ENCODE data around the gene AKAP8L. TPM values are rescaled to one million over a fixed set of nuclear protein-coding genes. Genes with fewer than 3 reads are reported as not detected.

AKAP8L gene
- total and polyA plus RNA-seq, 4 donors, result 34.7 to 243 (median 88.6) TPM

DNA sequence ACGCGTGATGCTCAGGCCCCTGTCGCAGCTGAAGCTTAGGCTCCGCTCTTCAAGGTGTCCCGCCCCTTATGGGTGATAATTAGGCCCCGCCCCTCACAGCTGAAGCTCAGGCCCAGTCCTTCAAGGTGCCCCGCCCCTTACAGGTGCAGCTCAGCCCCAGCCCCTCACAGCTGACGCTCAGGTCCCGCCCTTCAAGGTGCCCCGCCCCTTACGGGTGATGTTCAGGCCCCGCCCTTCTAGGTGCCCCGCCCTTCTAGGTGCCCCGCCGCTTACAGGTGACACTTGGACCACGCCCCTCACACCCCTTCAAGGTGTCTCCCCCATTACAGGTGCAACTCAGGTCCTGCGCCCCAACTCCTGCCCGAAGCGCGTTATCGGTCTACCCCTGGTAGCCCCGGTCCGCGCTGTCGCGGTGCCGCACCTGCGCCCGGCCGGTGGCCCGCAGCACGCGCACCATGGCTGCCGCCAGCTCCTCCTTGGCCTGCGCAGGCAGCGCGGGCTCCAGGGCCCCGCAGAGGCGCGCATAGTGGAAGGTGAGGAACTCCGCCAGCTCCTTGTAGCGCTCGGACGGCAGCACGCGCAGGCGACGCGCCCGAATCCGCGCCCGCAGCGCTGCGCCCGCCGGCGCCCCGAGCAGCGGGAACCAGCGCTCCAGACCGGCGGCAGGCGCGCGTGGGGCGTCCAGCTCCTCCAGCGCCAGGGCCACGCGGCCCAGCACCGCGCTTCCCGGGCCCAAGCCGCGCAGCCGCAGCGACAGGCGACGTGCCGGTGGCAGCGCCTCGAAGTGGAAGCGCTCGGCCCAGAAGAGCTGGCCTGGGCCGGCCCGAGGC lies 38.3 kb upstream of the AKAP8L start:
- WGBS, 2 donors, result 8% methylated on average over 65 to 86 of the region's 86 CpGs
- DNase-seq (no peak), ATAC-seq (ENCODE audit: low FRiP score) (no peak)
- intact Hi-C loops (cut with DNase I), result no loop called here
- H3K36me3 ChIP-seq (ENCODE audit: control insufficient read depth in 1 of 2, insufficient read depth in 2 of 2, low read length in 1 of 2), result no peaks in the 10 kb centered on the region
- no peak overlapping the region for H3K4me3 ChIP-seq (ENCODE audit: low read length in 2 of 2)
- H3K4me1 ChIP-seq (ENCODE audit: control insufficient read depth in 1 of 2, insufficient read depth in 2 of 2, low read length in 2 of 2), result no peaks in the 10 kb centered on the region
- H3K27me3 ChIP-seq (ENCODE audit: control insufficient read depth in 1 of 2, insufficient read depth in 2 of 2, low read length in 1 of 2), result no peaks in the 10 kb centered on the region
- H3K27ac ChIP-seq (ENCODE audit: low read depth in 1 of 2, low read length in 2 of 2), result no peak overlapping the region
- no peaks in the 10 kb centered on the region for H3K9me3 ChIP-seq (ENCODE audit: control insufficient read depth, low read length)

DNA sequence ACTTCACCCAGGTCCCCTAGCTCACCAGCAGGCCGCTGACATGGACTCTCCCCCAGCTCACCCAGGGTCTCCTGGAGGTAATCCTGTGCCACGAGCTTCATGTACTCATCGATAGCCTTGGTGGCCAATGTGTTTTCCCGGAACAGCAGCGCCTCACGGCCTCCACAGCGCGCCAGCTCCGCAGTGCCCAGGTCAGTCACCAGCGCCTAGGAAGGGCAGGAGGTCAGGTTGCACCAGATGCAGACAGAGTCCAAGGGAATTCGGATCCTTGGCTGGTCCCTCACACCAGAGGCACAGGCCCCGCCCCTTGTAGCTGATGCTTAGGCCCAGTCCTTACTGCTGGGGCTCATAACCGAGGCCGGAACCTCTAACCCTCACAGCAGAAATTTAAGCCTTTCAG lies 37.7 kb upstream of the AKAP8L start:
- H3K4me3 ChIP-seq (ENCODE audit: low read length in 2 of 2), result no peak overlapping the region
- no peaks in the 10 kb centered on the region for H3K27me3 ChIP-seq (ENCODE audit: control insufficient read depth in 1 of 2, insufficient read depth in 2 of 2, low read length in 1 of 2)
- intact Hi-C loops (cut with DNase I), result no loop called here
- WGBS, 2 donors, result 24 to 30% methylated on average over 14 of the region's 14 CpGs
- no peaks in the 10 kb centered on the region for H3K4me1 ChIP-seq (ENCODE audit: control insufficient read depth in 1 of 2, insufficient read depth in 2 of 2, low read length in 2 of 2)
- H3K9me3 ChIP-seq (ENCODE audit: control insufficient read depth, low read length), result no peaks in the 10 kb centered on the region
- DNase-seq (no peak), ATAC-seq (ENCODE audit: low FRiP score) (no peak)
- no peaks in the 10 kb centered on the region for H3K36me3 ChIP-seq (ENCODE audit: control insufficient read depth in 1 of 2, insufficient read depth in 2 of 2, low read length in 1 of 2)
- H3K27ac ChIP-seq (ENCODE audit: low read depth in 1 of 2, low read length in 2 of 2), result no peak overlapping the region

GRCh38 chr19:15455996-15456395 lies 37.2 kb upstream of the AKAP8L start:
- WGBS, 2 donors, result 90 to 96% methylated on average over 9 of the region's 9 CpGs
- Histone ChIP-seq H3K4me1 (ENCODE audit: control insufficient read depth in 1 of 2, insufficient read depth in 2 of 2, low read length in 2 of 2) (no peaks in the 10 kb centered on the region), H3K27ac (ENCODE audit: low read depth in 1 of 2, low read length in 2 of 2) (no peak overlapping the region), H3K36me3 (ENCODE audit: control insufficient read depth in 1 of 2, insufficient read depth in 2 of 2, low read length in 1 of 2) (no peaks in the 10 kb centered on the region), H3K9me3 (ENCODE audit: control insufficient read depth, low read length) (no peaks in the 10 kb centered on the region), H3K4me3 (ENCODE audit: low read length in 2 of 2) (no peak overlapping the region), H3K27me3 (ENCODE audit: control insufficient read depth in 1 of 2, insufficient read depth in 2 of 2, low read length in 1 of 2) (no peaks in the 10 kb centered on the region)
- no peak for ATAC-seq (ENCODE audit: low FRiP score)
- intact Hi-C loops (cut with DNase I), result no loop called here
- no peak for DNase-seq

DNA sequence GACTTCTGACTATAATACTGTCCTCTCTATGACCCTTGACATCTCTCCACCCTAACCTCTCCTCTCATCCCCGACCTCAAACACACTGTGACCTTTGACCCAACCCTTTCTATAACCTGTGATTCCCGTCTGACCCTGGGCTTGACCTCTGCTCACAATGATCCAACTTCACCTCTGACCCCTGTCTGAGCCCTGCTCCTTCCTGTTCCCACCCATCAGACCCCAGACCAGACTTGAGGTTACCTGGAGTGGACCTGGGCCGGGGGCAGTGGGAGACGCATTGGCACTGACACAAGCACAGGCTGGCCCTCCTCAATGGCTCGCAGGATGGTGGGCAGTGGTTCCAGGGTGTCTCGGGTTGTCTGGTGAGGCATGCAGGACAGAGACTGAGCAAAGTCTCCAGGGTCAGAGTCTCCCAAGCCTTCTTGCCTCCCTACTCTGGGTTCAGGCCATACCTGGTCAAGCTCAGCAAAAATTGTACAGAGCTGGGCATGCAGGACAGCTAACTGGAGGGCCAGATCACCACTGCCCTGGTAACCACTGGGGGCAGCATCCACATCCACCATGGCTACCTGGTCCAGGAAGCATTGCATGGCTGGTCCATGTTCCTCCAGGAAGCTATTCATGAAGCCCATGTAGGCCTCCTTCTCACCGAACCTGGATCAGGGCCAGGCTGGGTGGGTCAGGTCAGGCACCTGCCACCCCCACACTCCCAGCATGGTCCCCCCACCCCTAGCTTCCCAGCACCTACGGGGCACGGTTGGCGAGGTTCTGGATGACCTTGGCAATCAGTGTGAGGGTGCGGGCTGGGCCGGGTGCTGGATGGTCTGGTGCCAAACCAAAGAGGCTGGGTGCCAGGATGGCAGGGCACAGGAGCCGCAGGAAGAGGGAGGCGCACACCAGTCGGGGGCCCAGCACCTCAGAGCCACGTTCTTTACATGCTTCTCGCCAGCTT lies 35.4 kb upstream of the AKAP8L start:
- ATAC-seq (ENCODE audit: low FRiP score) (no peak), DNase-seq (no peak)
- no peaks in the 10 kb centered on the region for H3K36me3 ChIP-seq (ENCODE audit: control insufficient read depth in 1 of 2, insufficient read depth in 2 of 2, low read length in 1 of 2)
- H3K4me3 ChIP-seq (ENCODE audit: low read length in 2 of 2), result no peak overlapping the region
- no peaks in the 10 kb centered on the region for H3K4me1 ChIP-seq (ENCODE audit: control insufficient read depth in 1 of 2, insufficient read depth in 2 of 2, low read length in 2 of 2)
- 64 to 68% methylated on average over 17 of the region's 17 CpGs for WGBS, 2 donors
- no peaks in the 10 kb centered on the region for H3K9me3 ChIP-seq (ENCODE audit: control insufficient read depth, low read length)
- intact Hi-C loops (cut with DNase I), result loop anchor here in 1 of 2 donors (2.0 to 5.0 kb wide), 2 partner anchors 35 to 98 kb away; partner anchors contain the start of gene AKAP8L
- H3K27me3 ChIP-seq (ENCODE audit: control insufficient read depth in 1 of 2, insufficient read depth in 2 of 2, low read length in 1 of 2), result no peaks in the 10 kb centered on the region
- H3K27ac ChIP-seq (ENCODE audit: low read depth in 1 of 2, low read length in 2 of 2), result no peak overlapping the region

- no peak overlapping the region for H3K27ac ChIP-seq (ENCODE audit: low read depth in 1 of 2, low read length in 2 of 2)
- no peaks in the 10 kb centered on the region for H3K36me3 ChIP-seq (ENCODE audit: control insufficient read depth in 1 of 2, insufficient read depth in 2 of 2, low read length in 1 of 2)
- 4 to 5% methylated on average over 43 to 44 of the region's 44 CpGs for WGBS, 2 donors
- no peaks in the 10 kb centered on the region for H3K9me3 ChIP-seq (ENCODE audit: control insufficient read depth, low read length)
- ATAC-seq (ENCODE audit: low FRiP score) (peak; percentile 3), DNase-seq (no peak)
- H3K4me3 ChIP-seq (ENCODE audit: low read length in 2 of 2), result peak overlapping the region; percentile 1 to 8
- no peaks in the 10 kb centered on the region for H3K27me3 ChIP-seq (ENCODE audit: control insufficient read depth in 1 of 2, insufficient read depth in 2 of 2, low read length in 1 of 2)
- H3K4me1 ChIP-seq (ENCODE audit: control insufficient read depth in 1 of 2, insufficient read depth in 2 of 2, low read length in 2 of 2), result no peaks in the 10 kb centered on the region
- intact Hi-C loops (cut with DNase I), result loop anchor here in 1 of 2 donors (2.0 to 5.0 kb wide), 2 partner anchors 34 to 99 kb away; partner anchors contain the start of gene AKAP8L
Measured at GRCh38 chr19:15453091-15453578, 34.3 kb upstream of the AKAP8L start.

- peak overlapping the region; percentile 1 to 8 for H3K4me3 ChIP-seq (ENCODE audit: low read length in 2 of 2)
- intact Hi-C loops (cut with DNase I), result loop anchor here in 1 of 2 donors (2.0 to 5.0 kb wide), 2 partner anchors 34 to 100 kb away; partner anchors contain the start of gene AKAP8L
- ATAC-seq (ENCODE audit: low FRiP score) (peak; percentile 74), DNase-seq (peak; percentile 93 to 94)
- H3K27ac ChIP-seq (ENCODE audit: low read depth in 1 of 2, low read length in 2 of 2), result no peak overlapping the region
- 3 to 8% methylated on average over 30 to 37 of the region's 37 CpGs for WGBS, 2 donors
- H3K4me1 ChIP-seq (ENCODE audit: control insufficient read depth in 1 of 2, insufficient read depth in 2 of 2, low read length in 2 of 2), result no peaks in the 10 kb centered on the region
- H3K9me3 ChIP-seq (ENCODE audit: control insufficient read depth, low read length), result no peaks in the 10 kb centered on the region
- no peaks in the 10 kb centered on the region for H3K36me3 ChIP-seq (ENCODE audit: control insufficient read depth in 1 of 2, insufficient read depth in 2 of 2, low read length in 1 of 2)
- H3K27me3 ChIP-seq (ENCODE audit: control insufficient read depth in 1 of 2, insufficient read depth in 2 of 2, low read length in 1 of 2), result no peaks in the 10 kb centered on the region
Measured at GRCh38 chr19:15452111-15453047, 33.6 kb upstream of the AKAP8L start.

- ATAC-seq (ENCODE audit: low FRiP score), result no peak
- intact Hi-C loops (cut with DNase I), result loop anchor here in 1 of 2 donors (5.0 kb wide), 1 partner anchor 102 kb away; no protein-coding TSS in a partner anchor
- Histone ChIP-seq H3K4me1 (ENCODE audit: control insufficient read depth in 1 of 2, insufficient read depth in 2 of 2, low read length in 2 of 2) (no peaks in the 10 kb centered on the region), H3K4me3 (ENCODE audit: low read length in 2 of 2) (no peak overlapping the region), H3K27me3 (ENCODE audit: control insufficient read depth in 1 of 2, insufficient read depth in 2 of 2, low read length in 1 of 2) (no peaks in the 10 kb centered on the region), H3K9me3 (ENCODE audit: control insufficient read depth, low read length) (no peaks in the 10 kb centered on the region), H3K36me3 (ENCODE audit: control insufficient read depth in 1 of 2, insufficient read depth in 2 of 2, low read length in 1 of 2) (no peaks in the 10 kb centered on the region), H3K27ac (ENCODE audit: low read depth in 1 of 2, low read length in 2 of 2) (peak overlapping the region in 1 of 2 donors; percentile 78)
- DNase-seq, result no peak
- 91 to 96% methylated on average over 1 of the region's 1 CpG for WGBS, 2 donors
Measured at GRCh38 chr19:15450528-15450890, 31.7 kb upstream of the AKAP8L start.
